Cortex of kidney (tissue), 1 donor: ENCODE results near the gene LRTM2.

Experiments used
- DNase-seq: peaks from one replicate; lab custom pipeline; 2025; lab: John Stamatoyannopoulos, UW

LRTM2 gene

DNA sequence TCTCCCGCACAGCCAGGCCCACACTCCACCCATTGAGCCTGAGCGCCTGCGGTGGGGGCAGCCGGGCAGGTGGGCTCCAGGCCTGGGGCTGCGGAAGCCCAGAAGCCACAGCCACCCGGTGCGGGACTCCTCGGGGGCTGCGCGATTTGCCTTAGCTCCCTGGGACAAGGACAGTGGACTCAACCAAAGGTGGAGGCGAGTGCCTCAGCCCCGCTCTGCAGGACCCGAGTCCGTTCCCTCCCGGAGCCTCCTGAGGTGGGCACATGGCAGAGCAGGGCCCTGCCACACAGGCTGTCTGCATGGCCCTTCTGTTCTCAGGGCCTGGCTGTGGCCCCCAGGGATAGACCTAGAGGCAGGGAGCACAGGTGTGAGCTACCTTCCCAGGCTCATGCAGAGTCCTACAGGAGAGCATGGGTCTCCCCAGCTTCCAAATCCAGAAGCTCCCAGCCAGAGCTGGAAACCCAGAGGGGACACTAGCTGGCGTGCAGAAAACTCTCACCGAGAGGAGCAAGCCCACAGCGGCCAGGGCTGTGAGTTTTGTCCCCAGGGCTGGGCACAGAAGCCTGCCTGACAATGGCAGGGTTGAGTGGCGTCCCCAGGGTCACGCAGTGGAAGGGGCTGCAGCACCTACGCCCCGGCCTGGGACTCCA lies 22.2 kb upstream of the LRTM2 start:
- no peak for DNase-seq

- DNase-seq = no peak
Observed at GRCh38 chr12:1798641-1799020, 21.7 kb upstream of the LRTM2 start.

GRCh38 chr12:1799051-1799881 lies 21.1 kb upstream of the LRTM2 start:
- no peak for DNase-seq

DNA sequence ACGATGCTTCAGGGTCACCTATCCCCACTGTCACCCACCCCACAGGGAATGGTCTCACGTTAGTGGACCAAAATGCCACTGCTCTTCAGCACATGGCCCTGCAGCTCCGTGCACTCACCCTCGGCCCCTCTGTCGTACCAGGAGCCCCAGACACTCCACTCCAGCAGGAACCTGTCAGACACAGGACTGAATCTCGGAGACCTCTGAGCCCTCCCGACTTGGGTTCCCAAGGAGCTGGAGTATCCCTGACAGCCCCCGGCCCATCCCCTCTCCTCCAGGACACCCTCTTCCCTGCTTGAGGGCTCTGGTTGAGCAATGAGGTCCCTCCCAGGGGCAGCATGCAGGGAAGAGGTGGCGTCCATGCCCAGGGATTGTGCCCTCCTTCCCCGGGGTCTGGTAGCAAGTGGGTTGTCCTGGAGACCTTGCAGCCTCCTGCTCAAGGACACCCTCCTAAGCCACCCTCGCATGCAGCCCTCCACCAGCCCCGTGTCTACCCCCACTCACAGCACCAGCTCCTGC lies 20.4 kb upstream of the LRTM2 start:
- no peak for DNase-seq

DNA sequence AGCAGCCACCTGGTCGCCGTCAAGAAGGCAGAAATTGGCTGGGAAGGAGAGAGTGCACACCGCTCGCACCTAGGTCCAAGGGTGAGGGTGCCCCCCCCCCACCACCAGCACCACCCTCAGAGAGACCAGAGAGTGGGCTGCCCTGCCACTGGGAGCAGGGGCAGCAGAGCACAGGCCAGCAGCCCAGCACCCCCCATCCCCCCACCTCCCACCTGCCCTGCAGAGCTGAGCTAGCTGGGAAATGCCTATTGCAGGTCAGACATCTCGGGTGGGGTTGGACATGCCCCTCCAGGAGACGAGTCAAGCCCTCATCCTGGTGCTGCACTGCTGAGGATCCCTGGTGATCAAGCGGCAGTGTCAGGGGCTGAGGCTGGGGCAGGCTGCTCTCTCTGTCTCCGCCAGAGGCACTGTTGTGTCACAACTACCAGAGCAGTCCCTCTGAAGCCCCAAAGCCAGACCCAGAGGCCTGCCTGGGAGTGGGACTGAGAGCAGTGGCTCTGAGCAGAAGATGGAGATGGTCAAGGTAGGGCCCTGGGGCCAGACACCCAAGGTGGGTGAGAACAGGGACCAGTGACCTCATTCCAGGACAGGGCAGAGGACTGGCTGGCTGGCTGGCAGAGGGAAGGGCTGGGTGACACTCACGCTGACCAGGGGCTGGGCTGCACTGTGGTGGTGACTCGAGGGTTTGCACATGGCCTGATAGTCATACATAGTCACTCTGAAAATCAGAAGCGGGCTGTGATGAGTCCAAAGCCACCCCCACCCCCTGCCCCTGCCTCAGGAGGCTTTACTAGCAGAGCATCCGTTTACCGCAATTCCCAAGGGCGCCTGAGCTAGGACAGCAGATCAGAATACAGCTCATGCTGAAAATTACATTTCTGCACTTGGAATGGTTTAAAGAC lies 19.7 kb upstream of the LRTM2 start:
- no peak for DNase-seq

DNA sequence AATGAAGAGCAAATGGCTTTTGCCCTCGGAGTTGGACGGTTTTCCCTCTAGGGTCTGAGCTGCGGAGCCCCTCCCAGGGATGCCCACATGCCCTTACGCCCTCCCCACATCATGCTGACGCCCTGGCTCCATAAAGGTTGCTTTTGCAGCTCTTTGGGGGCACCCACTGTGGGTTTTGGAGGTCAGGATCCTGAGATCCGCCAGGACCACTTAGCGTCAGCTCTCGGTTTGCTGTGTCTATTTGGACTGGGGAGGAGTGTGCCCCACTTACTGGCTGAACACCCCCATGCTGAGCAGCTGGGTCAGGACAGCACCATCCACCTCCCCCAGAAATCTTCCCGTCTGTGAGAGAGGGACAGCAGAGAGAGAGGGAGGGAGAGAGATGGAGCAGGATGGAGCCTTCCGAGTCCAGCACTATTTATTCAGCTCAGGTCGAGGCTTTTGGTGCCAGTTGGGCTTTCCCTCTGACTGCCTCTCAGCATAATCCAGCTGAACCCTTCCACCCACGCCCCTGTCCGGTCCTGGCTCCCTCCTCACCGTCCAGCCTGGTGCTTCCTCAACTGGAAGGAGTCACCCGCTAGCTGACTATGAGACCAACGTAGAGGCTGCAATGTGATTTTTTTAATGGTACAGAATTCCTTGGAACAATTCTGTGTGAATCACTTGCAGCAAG lies 18.9 kb upstream of the LRTM2 start:
- DNase-seq = no peak

DNA sequence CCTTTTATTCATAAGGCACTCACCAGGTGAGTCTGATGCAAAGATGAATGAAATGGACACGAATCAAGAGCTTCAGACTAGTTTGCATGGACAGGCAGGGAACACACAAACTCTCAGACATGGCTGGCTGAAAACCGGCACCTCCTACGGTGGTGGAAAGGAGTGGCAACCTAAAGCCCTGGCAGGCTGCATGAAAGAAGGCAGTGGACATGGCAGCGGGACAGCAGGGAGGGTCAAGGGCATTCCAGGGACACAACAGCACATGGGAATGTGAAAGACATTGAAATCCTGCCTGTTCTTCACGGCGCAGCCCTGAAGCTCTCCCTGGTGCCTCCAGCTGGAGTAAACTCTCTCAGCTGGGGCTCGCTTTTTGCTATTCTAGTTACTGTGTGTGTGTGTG lies 16.6 kb upstream of the LRTM2 start:
- DNase-seq = no peak

DNA sequence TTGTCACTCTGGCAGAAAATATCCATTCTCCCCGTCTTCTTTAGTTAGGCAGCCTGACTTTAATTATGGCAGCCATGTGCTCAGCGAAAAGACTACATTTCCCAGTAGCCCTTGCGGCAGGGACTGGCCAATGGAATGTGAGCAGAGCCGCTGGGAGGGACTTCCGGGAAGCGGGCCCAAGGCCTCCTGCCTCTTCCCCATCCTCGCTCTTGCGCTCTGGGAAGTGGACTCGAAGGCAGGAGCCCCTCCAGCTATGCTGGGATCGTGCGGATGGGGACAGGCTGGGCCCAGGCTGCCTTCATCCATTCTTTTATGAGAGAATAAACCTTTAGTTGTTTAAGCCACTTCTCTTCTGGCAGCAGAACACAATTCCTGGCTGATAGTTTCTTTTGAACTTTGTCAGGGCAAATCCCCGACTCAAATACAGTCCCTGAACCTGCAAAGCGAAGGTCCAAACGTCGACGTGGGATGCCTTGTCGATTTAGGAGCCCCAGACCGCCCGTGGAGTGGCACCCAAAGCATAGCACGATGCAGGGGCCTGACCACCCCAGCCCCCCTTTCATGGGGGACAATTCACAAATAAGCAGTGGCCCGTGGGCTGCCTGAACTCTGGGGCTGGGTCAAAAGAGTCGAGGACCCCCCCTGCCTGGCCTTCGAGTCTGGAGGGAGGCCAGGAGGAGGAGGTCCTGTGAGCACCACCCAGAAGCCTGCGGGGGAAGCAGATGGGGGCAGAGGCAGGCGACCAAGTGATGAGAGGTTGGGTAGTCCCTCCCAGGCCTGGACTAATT lies 15.6 kb upstream of the LRTM2 start:
- no peak for DNase-seq

GRCh38 chr12:1805441-1806081 lies 14.8 kb upstream of the LRTM2 start:
- no peak for DNase-seq

DNA sequence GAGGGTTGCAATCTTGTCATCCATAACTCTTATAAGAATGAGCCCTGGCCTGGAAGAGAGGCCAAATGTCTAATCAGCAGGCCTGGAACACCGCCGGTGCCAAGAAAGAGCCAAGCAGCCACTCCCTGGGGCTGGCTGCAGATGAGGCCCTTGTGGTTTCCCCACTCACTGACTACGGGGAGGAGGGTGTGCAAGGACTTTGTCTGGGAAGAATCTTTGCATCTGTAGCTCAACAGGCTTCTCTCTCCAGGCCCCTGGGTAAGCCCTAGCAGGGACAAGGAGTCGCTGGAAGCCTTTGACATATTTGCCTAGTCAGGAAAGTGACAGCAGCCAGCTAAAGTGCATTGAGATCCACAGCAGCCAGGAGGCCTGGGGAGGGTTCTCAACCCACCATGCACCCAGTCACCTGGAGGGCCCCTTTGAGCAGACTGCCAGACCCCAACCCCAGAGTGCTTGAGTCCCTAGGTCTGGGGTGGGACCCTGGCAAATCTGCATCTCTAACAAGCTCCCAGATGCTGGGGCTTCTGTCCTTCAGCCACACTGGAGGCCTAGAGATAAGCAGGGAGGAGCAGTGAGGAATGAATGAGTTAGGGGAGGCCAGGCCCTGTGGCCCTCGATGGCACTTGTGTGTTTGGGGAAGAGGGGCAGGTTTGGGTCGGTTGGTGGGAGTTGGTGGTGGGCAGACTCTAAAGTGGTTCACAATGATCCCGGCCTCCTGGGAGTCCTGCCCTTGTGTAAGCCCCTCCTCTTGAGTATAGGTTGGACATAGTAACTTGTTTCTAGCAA lies 13.9 kb upstream of the LRTM2 start:
- no peak for DNase-seq

DNA sequence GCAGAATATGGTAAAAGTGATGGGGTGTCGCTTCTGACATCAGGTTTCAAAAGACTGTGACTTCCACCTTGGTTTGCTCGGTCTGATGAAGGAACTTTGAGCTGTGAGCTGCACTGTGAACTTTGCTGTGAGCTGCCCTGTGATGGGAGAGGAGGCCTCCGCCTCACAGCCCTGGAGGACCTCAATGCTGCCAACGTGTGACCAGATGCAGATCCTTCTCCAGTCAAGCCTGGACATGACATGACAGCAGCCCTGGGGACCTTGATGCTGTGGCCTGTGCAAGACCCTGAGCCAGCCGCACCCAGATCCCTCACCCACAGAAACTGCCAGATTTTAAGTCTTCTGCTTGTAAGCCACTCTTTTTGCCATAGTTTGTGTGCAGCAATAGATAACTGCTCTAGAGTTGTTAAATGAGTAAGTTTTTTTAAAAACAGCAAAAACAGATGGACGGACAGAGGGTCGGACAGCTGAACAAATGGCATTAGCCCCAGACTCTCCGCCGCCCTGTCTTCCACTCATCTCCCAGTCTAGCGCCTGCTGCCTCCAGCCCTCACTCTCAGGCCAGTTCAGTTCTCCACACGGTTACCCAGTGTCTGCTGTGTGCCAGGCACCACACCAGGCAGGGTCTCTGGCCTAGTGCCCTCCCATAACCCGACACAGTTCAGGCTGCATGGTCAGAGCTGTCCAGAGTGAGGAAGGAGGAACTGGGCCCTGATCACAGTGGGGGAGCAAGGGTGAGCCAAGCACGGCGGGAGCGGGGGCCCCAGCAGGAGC lies 13.1 kb upstream of the LRTM2 start:
- no peak for DNase-seq

- no peak for DNase-seq
Observed at GRCh38 chr12:1808036-1808797, 12.1 kb upstream of the LRTM2 start.

DNA sequence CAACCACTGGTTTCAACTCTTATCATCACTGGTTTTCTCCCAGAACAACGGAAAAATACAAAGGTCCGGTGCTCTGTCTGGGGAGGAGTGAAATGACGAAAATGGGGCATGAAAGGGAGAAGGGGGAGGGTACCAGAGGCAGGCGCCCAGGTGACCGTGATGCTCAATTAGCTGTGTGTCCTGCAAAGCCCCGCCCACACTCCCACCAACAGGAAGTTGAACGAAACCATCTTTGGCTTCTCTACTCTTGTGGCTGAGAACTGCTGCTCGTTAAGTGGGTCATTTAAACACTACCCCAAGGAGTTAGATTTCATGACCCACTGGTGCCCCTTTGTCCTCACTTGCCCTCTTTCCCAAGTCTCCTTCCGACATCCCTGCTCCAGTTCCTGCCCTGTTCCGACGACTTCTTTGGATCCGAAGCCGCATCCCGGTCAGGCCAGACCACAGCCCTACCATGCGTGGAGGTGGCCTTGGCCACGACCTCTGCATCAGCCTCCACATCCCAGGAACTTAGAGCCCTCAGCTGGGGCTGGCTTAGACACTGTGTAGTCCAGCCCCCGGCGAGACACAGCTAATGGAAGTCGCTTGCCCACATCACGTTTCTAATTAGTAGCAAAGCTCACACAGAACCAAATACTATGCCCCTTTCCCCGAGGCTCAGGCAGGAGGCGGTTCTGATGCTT lies 11.4 kb upstream of the LRTM2 start:
- no peak for DNase-seq

- no peak for DNase-seq
Observed at GRCh38 chr12:1809591-1810190, 10.7 kb upstream of the LRTM2 start.

DNA sequence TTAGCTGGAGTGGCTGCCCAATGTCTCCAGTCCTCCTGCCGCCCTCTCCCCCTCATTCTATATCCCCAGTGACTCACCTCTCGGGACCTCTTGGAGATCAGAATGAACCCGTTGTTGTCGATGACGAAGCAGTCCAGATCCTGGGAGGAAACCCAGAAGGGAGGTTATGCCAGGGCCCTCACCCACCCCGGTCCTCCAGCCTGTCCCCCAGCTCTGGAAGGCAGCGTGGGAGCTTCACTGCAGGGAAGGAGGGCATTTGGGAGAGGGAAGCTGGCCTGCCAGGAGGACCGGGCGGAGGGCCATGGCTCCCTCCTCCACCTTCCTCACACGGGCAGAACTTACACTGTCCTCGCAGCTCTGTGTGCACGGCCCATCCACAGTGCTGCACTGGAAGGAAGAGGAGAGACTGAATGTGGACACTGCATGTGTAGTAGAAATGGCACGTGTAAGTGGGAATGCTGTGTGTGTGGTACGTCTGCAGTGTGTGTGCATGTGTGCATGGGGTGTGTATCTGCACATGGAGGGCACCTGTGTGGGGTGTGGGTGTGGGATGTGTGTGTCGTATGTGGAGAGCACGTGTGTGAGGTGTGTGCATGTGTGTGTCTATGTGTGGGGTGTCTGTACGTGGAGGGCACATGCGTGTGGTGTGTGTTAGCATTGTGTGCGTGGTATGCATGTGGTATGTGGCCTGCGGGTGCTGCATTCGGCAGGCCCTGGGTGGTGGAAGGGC lies 10.0 kb upstream of the LRTM2 start:
- no peak for DNase-seq

- DNase-seq = no peak
Observed at GRCh38 chr12:1810931-1811280, 9.5 kb upstream of the LRTM2 start.
